Mesendoderm (in vitro differentiated cells): ENCODE measurements around the gene EME2.

Source experiments
- DNase-seq: peaks from one replicate; pipeline ENCODE4 v3.0.0; 2013
- H2AK5ac ChIP-seq: 2 replicates; pipeline ENCODE4 v1.6.1; 2013; ENCODE audit warnings: low read length, inconsistent platforms
- H2BK120ac ChIP-seq: 2 replicates; pipeline ENCODE4 v1.6.1; 2013; ENCODE audit warnings: low read depth, mild to moderate bottlenecking, low read length, moderate library complexity, mixed read lengths
- H2BK15ac ChIP-seq: replicated peaks from 2 replicates; pipeline ENCODE4 v1.6.1; 2013; ENCODE audit warnings: low read depth, mild to moderate bottlenecking, moderate library complexity
- H2BK5ac ChIP-seq: 2 replicates; pipeline ENCODE4 v1.6.1; 2013; ENCODE audit warnings: low read length, inconsistent platforms
- H3K18ac ChIP-seq: 2 replicates; pipeline ENCODE4 v1.6.1; 2013; ENCODE audit warnings: mild to moderate bottlenecking, low read length, mixed read lengths
- H3K23ac ChIP-seq: one replicate; pipeline ENCODE4 v1.6.1; 2013; ENCODE audit warnings: low read length
- H3K27ac ChIP-seq: 2 replicates; pipeline ENCODE4 v1.5.1; 2013; ENCODE audit warnings: low read depth, mild to moderate bottlenecking, inconsistent platforms, low read length, moderate library complexity
- H3K27me3 ChIP-seq: 2 replicates; pipeline ENCODE4 v1.6.1; 2013; ENCODE audit warnings: low read length, control low read depth, mild to moderate bottlenecking, inconsistent platforms; ENCODE audit not compliant: insufficient read depth, poor library complexity
- H3K36me3 ChIP-seq: 2 replicates; pipeline ENCODE4 v1.6.1; 2013; ENCODE audit warnings: low read length, inconsistent platforms; ENCODE audit not compliant: control insufficient read depth, insufficient read depth
- H3K4ac ChIP-seq: one replicate; pipeline ENCODE4 v1.6.1; 2013; ENCODE audit warnings: low read depth, mild to moderate bottlenecking, low read length, moderate library complexity
- H3K4me1 ChIP-seq: 2 replicates; pipeline ENCODE4 v1.6.1; 2013; ENCODE audit warnings: low read depth, low read length, inconsistent platforms; ENCODE audit not compliant: control insufficient read depth
- H3K4me2 ChIP-seq: 2 replicates; pipeline ENCODE4 v1.6.1; 2013; ENCODE audit warnings: low read length
- H3K4me3 ChIP-seq: 2 replicates; pipeline ENCODE4 v1.5.1; 2013; ENCODE audit warnings: mild to moderate bottlenecking, low read length
- H3K56ac ChIP-seq: one replicate; pipeline ENCODE4 v1.6.1; 2013; ENCODE audit warnings: low read length
- H3K79me1 ChIP-seq: 2 replicates; pipeline ENCODE4 v1.6.1; 2013; ENCODE audit warnings: low read length, inconsistent platforms
- H3K79me2 ChIP-seq: 2 replicates; pipeline ENCODE4 v1.6.1; 2013; ENCODE audit warnings: mild to moderate bottlenecking, low read length; ENCODE audit not compliant: control insufficient read depth, insufficient read depth
- H3K9ac ChIP-seq: 2 replicates; pipeline ENCODE4 v1.6.1; 2013; ENCODE audit warnings: low read length, inconsistent platforms
- H4K5ac ChIP-seq: one replicate; pipeline ENCODE4 v1.6.1; 2013; ENCODE audit warnings: low read length
- H4K8ac ChIP-seq: one replicate; pipeline ENCODE4 v1.6.1; 2013; ENCODE audit warnings: low read depth, mild to moderate bottlenecking, control low read depth, low read length, moderate library complexity
- WGBS: extraction: QIAGEN DNeasy Blood & Tissue Kit; methylation state at CpG from one replicate; pipeline ENCODE4 v1.1.7; 2013; ENCODE audit warnings: low lambda C conversion rate, missing lambda C conversion rate; ENCODE audit not compliant: insufficient coverage; ENCODE audit errors: extremely low coverage; 5-methylcytosine and 5-hydroxymethylcytosine counted together

EME2 gene

DNA sequence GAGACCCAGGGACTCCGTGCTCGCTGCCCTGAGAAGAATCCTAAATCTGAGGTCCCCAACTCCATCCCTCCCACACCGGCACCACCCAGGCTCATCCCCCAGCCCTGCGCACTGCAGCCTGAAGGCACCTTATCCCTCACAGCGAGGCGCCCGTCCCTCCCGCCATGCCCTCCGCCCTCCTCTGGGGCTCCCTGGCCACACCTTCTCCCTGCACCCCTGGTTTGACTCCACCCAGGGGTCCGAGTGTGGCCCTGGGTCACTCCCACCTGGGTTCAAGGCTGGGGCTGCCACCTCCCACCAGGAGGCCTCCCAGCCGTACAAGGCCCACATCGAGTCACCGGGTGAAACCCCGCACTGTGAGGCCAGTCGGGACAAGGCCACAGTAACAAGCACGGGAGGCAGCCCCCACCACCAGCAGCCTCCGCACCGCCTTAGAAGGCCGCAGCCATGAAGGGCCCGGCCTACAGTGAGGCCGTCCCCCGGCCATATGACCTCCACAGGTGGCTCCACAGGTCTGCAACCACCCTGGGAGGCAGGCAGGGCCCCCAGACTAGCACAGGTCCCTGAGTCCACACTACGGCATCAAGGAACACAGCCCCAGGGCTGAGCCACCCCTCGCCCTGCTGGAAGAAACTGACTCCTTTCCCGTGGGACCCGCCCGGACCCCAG lies 45.7 kb downstream of the EME2 start:
- Histone ChIP-seq H3K9ac (no peak overlapping the region), H2AK5ac (no peak overlapping the region), H3K23ac (no peak overlapping the region), H3K4ac (no peak overlapping the region), H3K4me2 (no peak overlapping the region), H3K79me2 (no peaks in the 10 kb centered on the region), H3K79me1 (no peaks in the 10 kb centered on the region), H3K4me3 (no peak overlapping the region), H2BK15ac (no peak overlapping the region), H3K18ac (no peak overlapping the region), H3K27me3 (no peaks in the 10 kb centered on the region), H3K36me3 (no peaks in the 10 kb centered on the region), H3K27ac (no peak overlapping the region), H2BK120ac (no peak overlapping the region), H4K5ac (no peak overlapping the region), H3K4me1 (no peaks in the 10 kb centered on the region), H3K56ac (no peak overlapping the region), H4K8ac (no peak overlapping the region), H2BK5ac (no peak overlapping the region)
- DNase-seq = no peak
- no CpG with 5 or more reads among the region's 27 CpGs for WGBS

GRCh38 chr16:1818873-1819525 lies 46.4 kb downstream of the EME2 start:
- WGBS = no CpG with 5 or more reads among the region's 35 CpGs
- Histone ChIP-seq H2AK5ac (no peak overlapping the region), H3K79me1 (no peaks in the 10 kb centered on the region), H3K23ac (no peak overlapping the region), H2BK120ac (no peak overlapping the region), H3K4ac (no peak overlapping the region), H3K56ac (no peak overlapping the region), H3K27ac (no peak overlapping the region), H2BK5ac (no peak overlapping the region), H3K4me1 (no peaks in the 10 kb centered on the region), H3K27me3 (no peaks in the 10 kb centered on the region), H4K5ac (no peak overlapping the region), H3K36me3 (no peaks in the 10 kb centered on the region), H3K4me2 (no peak overlapping the region), H3K4me3 (no peak overlapping the region), H2BK15ac (no peak overlapping the region), H3K79me2 (no peaks in the 10 kb centered on the region), H3K18ac (no peak overlapping the region), H4K8ac (no peak overlapping the region), H3K9ac (no peak overlapping the region)
- no peak for DNase-seq

DNA sequence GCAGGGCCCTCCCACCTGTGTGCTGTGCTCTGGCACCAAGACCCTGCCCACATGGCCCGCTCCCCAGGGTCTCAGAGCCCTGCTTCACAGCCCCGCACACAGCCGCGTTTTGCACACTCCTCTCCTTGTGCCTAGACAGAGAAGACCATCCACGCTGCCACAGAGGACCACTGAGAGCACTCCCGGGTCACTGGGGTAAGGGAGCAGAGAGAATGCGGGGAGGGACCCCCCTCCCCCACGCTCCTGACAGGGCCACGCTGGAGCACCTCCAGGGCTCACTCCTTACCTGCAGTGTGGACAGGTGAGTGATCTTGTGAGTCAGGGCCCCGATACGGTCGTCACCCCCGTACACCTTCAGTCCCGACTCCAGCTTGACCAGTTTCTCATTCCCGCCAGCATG lies 47.0 kb downstream of the EME2 start:
- Histone ChIP-seq H3K4me3 (no peak overlapping the region), H3K4me2 (no peak overlapping the region), H3K9ac (no peak overlapping the region), H2BK5ac (no peak overlapping the region), H4K8ac (no peak overlapping the region), H3K23ac (no peak overlapping the region), H2BK15ac (no peak overlapping the region), H2BK120ac (no peak overlapping the region), H3K27ac (no peak overlapping the region), H3K27me3 (no peaks in the 10 kb centered on the region), H3K79me1 (no peaks in the 10 kb centered on the region), H3K4me1 (no peaks in the 10 kb centered on the region), H3K79me2 (no peaks in the 10 kb centered on the region), H4K5ac (no peak overlapping the region), H3K18ac (no peak overlapping the region), H3K36me3 (no peaks in the 10 kb centered on the region), H3K4ac (no peak overlapping the region), H2AK5ac (no peak overlapping the region), H3K56ac (no peak overlapping the region)
- DNase-seq = no peak
- no CpG with 5 or more reads among the region's 15 CpGs for WGBS

- no CpG with 5 or more reads among the region's 25 CpGs for WGBS
- H4K5ac ChIP-seq = no peak overlapping the region
- no peak overlapping the region for H3K23ac ChIP-seq
Observed at GRCh38 chr16:1820096-1820945, 47.7 kb downstream of the EME2 start.

GRCh38 chr16:1820946-1821290 lies 48.3 kb downstream of the EME2 start:
- WGBS = no CpG with 5 or more reads among the region's 12 CpGs
- Histone ChIP-seq H3K18ac (no peak overlapping the region), H3K4ac (no peak overlapping the region), H3K27me3 (no peaks in the 10 kb centered on the region), H4K5ac (no peak overlapping the region), H3K79me1 (no peaks in the 10 kb centered on the region), H3K4me3 (no peak overlapping the region), H3K27ac (no peak overlapping the region), H3K9ac (no peak overlapping the region), H3K36me3 (no peaks in the 10 kb centered on the region), H2BK120ac (no peak overlapping the region), H3K23ac (no peak overlapping the region), H4K8ac (no peak overlapping the region), H2AK5ac (no peak overlapping the region), H3K4me1 (no peaks in the 10 kb centered on the region), H3K79me2 (no peaks in the 10 kb centered on the region), H3K4me2 (no peak overlapping the region), H3K56ac (no peak overlapping the region), H2BK5ac (no peak overlapping the region), H2BK15ac (no peak overlapping the region)
- no peak for DNase-seq

More at GRCh38 chr16:1820096-1820945, 47.7 kb downstream of the EME2 start:
- Histone ChIP-seq H3K18ac (no peak overlapping the region), H3K4me3 (no peak overlapping the region), H3K4me2 (no peak overlapping the region), H3K36me3 (no peaks in the 10 kb centered on the region), H2BK120ac (no peak overlapping the region), H3K27me3 (no peaks in the 10 kb centered on the region), H3K4me1 (no peaks in the 10 kb centered on the region), H4K8ac (no peak overlapping the region), H3K4ac (no peak overlapping the region), H2BK5ac (no peak overlapping the region), H3K56ac (no peak overlapping the region), H3K79me1 (no peaks in the 10 kb centered on the region), H3K79me2 (no peaks in the 10 kb centered on the region), H2AK5ac (no peak overlapping the region), H3K9ac (no peak overlapping the region), H2BK15ac (no peak overlapping the region), H3K27ac (no peak overlapping the region)
- no peak for DNase-seq
